ENCODE data around the gene DDX3X.
"Not testable (repeated sequence)": the region's sequence is repeated elsewhere in the genome, so short reads cannot be mapped to it uniquely, and the experiment has no call there.

Gene DDX3X

GRCh38 chrX:41409006-41409405 lies 75.0 kb downstream of the DDX3X start:
- H3K36me3 ChIP-seq (replicated peaks): no peaks in the 10 kb centered on the region
- DNase-seq: no peak
- no peak for TF ChIP-seq CTCF (IDR thresholded peaks at IDR 0.05; ENCODE audit: low read depth, low read length, missing control alignments)
- no peak overlapping the region for H3K27ac ChIP-seq
- no peaks in the 10 kb centered on the region for H3K27me3 ChIP-seq (replicated peaks)
- H3K4me3 ChIP-seq (ENCODE audit: low read depth, low read length): no peak overlapping the region
- in situ Hi-C loops (cut with HindIII; ENCODE audit: low pct_ligation_motif_present, low sequenced_read_pairs): no loop called here

GRCh38 chrX:41411222-41411621 lies 77.3 kb downstream of the DDX3X start:
- in situ Hi-C loops (cut with HindIII; ENCODE audit: low pct_ligation_motif_present, low sequenced_read_pairs); H3K27ac ChIP-seq: not testable (repeated sequence)

GRCh38 chrX:41412261-41413081 lies 78.5 kb downstream of the DDX3X start:
- in situ Hi-C loops (cut with HindIII; ENCODE audit: low pct_ligation_motif_present, low sequenced_read_pairs): no loop called here
- H3K36me3 ChIP-seq (replicated peaks): no peaks in the 10 kb centered on the region
- no peak overlapping the region for H3K4me3 ChIP-seq (ENCODE audit: low read depth, low read length)
- TF ChIP-seq CTCF (IDR thresholded peaks at IDR 0.05; ENCODE audit: low read depth, low read length, missing control alignments): no peak
- no peaks in the 10 kb centered on the region for H3K27me3 ChIP-seq (replicated peaks)
- no peak for DNase-seq
- H3K27ac ChIP-seq: no peak overlapping the region

More at GRCh38 chrX:41411222-41411621, 77.3 kb downstream of the DDX3X start:
- H3K36me3 ChIP-seq (replicated peaks); DNase-seq; H3K27me3 ChIP-seq (replicated peaks); H3K4me3 ChIP-seq (ENCODE audit: low read depth, low read length): not testable (repeated sequence)

Data from brain microvascular endothelial cell (primary cell).